Cardiac muscle cell (in vitro differentiated cells and primary cell): Measurements from ENCODE around the gene STIL. TPM values are rescaled to one million over a fixed set of nuclear protein-coding genes. Genes with fewer than 3 reads are reported as not detected.
"Not testable (repeated sequence)": the region's sequence is repeated elsewhere in the genome, so short reads cannot be mapped to it uniquely, and the experiment has no call there.

Experiments used
- DNase-seq, 2 donors: peaks; one replicate each; pipeline versions ENCODE4 v3.0.0 to v3.0.0-alpha.2; 2010 to 2017; ENCODE audit warnings: low read depth in 1 of 2, low spot score in 1 of 2
- H3K27ac ChIP-seq: fragments of 200-600 bp; sonication (generic); 2 replicates; pipeline ENCODE4 v1.5.1; 2016
- H3K27me3 ChIP-seq: fragments of 200-600 bp; sonication (generic); 2 replicates; pipeline ENCODE4 v1.6.0; 2016; ENCODE audit warnings: control low read depth
- H3K36me3 ChIP-seq: fragments of 200-600 bp; sonication (generic); 2 replicates; pipeline ENCODE4 v1.5.1; 2016; ENCODE audit warnings: control low read depth
- H3K4me1 ChIP-seq: fragments of 200-600 bp; sonication (generic); 2 replicates; pipeline ENCODE4 v1.8.1; 2017; ENCODE audit warnings: low read depth, mild to moderate bottlenecking, mixed run types
- H3K4me3 ChIP-seq: fragments of 200-600 bp; sonication (generic); 2 replicates; pipeline ENCODE4 v1.5.1; 2016; ENCODE audit warnings: mild to moderate bottlenecking
- H3K9me3 ChIP-seq: fragments of 200-600 bp; sonication (generic); 2 replicates; pipeline ENCODE4 v1.5.1; 2017; ENCODE audit warnings: low read depth, mild to moderate bottlenecking, control low read depth
- CTCF ChIP-seq: IDR thresholded peaks from 2 replicates; pipeline ENCODE4 v1.5.1; 2012; ENCODE audit warnings: low read depth, mild to moderate bottlenecking, low read length
- polyA plus RNA-seq: library from polyadenylated mRNA; unstranded; fragments of >200 nt; fragmentation: Nextera tagmentation; extraction: Ambion mirVana; gene quantifications from 2 replicates; pipeline ENCODE4 v1.2.1, GENCODE V29; 2016
- total RNA-seq: library from RNA; depleted of rRNA; stranded (reverse); fragments of >200 nt; gene quantifications from 2 replicates; pipeline ENCODE4 v1.2.3, GENCODE V29; 2016

Gene STIL
- total and polyA plus RNA-seq, 2 experiments from 2014 or later = 2.3 to 13.4 TPM

GRCh38 chr1:47207803-47208373 lies 106.1 kb downstream of the STIL start:
- H3K36me3 ChIP-seq = no peaks in the 10 kb centered on the region
- no peaks in the 10 kb centered on the region for H3K9me3 ChIP-seq
- H3K4me3 ChIP-seq = no peak overlapping the region
- DNase-seq = no peak
- peaks cover 38% of the 10 kb centered on the region for H3K27me3 ChIP-seq
- H3K4me1 ChIP-seq = no peaks in the 10 kb centered on the region
- H3K27ac ChIP-seq = no peak overlapping the region
- no peak for TF ChIP-seq CTCF

GRCh38 chr1:47205918-47206317 lies 108.0 kb downstream of the STIL start:
- no peak overlapping the region for H3K4me3 ChIP-seq
- TF ChIP-seq CTCF = no peak
- DNase-seq = no peak
- no peaks in the 10 kb centered on the region for H3K4me1 ChIP-seq
- H3K36me3 ChIP-seq = no peaks in the 10 kb centered on the region
- peaks cover 38% of the 10 kb centered on the region for H3K27me3 ChIP-seq
- no peaks in the 10 kb centered on the region for H3K9me3 ChIP-seq
- H3K27ac ChIP-seq = no peak overlapping the region

GRCh38 chr1:47203504-47203903 lies 110.4 kb downstream of the STIL start:
- H3K27ac ChIP-seq, DNase-seq, H3K4me3 ChIP-seq, H3K9me3 ChIP-seq, H3K36me3 ChIP-seq, H3K4me1 ChIP-seq: not testable (repeated sequence)
- H3K27me3 ChIP-seq = peaks cover 30% of the 10 kb centered on the region

GRCh38 chr1:47201179-47201578 lies 112.8 kb downstream of the STIL start:
- TF ChIP-seq CTCF = no peak
- peak in 1 of 2 donors; percentile 61 for DNase-seq
- Histone ChIP-seq H3K4me1 (no peaks in the 10 kb centered on the region), H3K9me3 (no peaks in the 10 kb centered on the region), H3K27me3 (peaks cover 30% of the 10 kb centered on the region), H3K27ac (no peak overlapping the region), H3K4me3 (no peak overlapping the region), H3K36me3 (no peaks in the 10 kb centered on the region)

Other genes starting within 250 kb of the STIL start
- not detected in 2 replicates for gene CYP4Z1, start 246.9 kb downstream of the STIL start, total RNA-seq
- not detected in 2 replicates for gene CYP4Z1, start 246.9 kb downstream of the STIL start, polyA plus RNA-seq
- gene CYP4A22, start 176.7 kb downstream of the STIL start, total RNA-seq = not detected in 2 replicates
- not detected in 2 replicates for gene CYP4A22, start 176.7 kb downstream of the STIL start, polyA plus RNA-seq
- gene PDZK1IP1, start 124.1 kb downstream of the STIL start, total RNA-seq = not detected in 2 replicates
- gene PDZK1IP1, start 124.1 kb downstream of the STIL start, polyA plus RNA-seq = not detected in 2 replicates
- 0.04 and 0.30 TPM in 2 replicates for gene TAL1, start 81.9 kb downstream of the STIL start, total RNA-seq
- gene TAL1, start 81.9 kb downstream of the STIL start, polyA plus RNA-seq = 0.32 and 0.55 TPM in 2 replicates
- gene CMPK1, start 19.6 kb upstream of the STIL start, total RNA-seq = 21.6 and 27.7 TPM in 2 replicates
- 28.5 and 40.0 TPM in 2 replicates for gene CMPK1, start 19.6 kb upstream of the STIL start, polyA plus RNA-seq
- not detected in 2 replicates for gene FOXE3, start 102.1 kb upstream of the STIL start, total RNA-seq
- gene FOXE3, start 102.1 kb upstream of the STIL start, polyA plus RNA-seq = not detected in 2 replicates
- not detected in 2 replicates for gene FOXD2, start 123.9 kb upstream of the STIL start, total RNA-seq
- gene FOXD2, start 123.9 kb upstream of the STIL start, polyA plus RNA-seq = 0.02 TPM in 1 of 2 replicates, not detected in the other